OCI-LY7 (cell line): ENCODE measurements around the gene FRMPD2. TPM values are rescaled to one million over a fixed set of nuclear protein-coding genes. Genes with fewer than 3 reads are reported as not detected.

Experiments used
- BruUV-seq: library from RNA; stranded (reverse); fragments of 400-500 nt; replicated peaks from 2 replicates; lab custom pipeline; 2021; lab: Mats Ljungman, UMichigan
- CTCF ChIA-PET: fragments of 300-600 bp; sonication (Branson Sonifier 250); formaldehyde crosslinking; loops from one replicate; lab custom pipeline; 2022; ENCODE audit warnings: antibody characterized with exemption; ENCODE audit not compliant: unreplicated experiment; lab: Charles Lee
- POLR2A ChIA-PET: fragments of 300-600 bp; sonication (Branson Sonifier 250); formaldehyde crosslinking; loops from one replicate; lab custom pipeline; 2022; ENCODE audit warnings: antibody characterized with exemption; lab: Charles Lee
- DNase-seq: peaks from one replicate; pipeline ENCODE4 v3.0.0-alpha.2; 2015; ENCODE audit warnings: low spot score
- H2AFZ ChIP-seq: fragments of 200-600 bp; sonication (generic), shearing (Covaris generic); 2 replicates; pipeline ENCODE4 v1.6.1; 2014; ENCODE audit warnings: mild to moderate bottlenecking, antibody characterized with exemption, low read length, moderate library complexity
- H3K27ac ChIP-seq: fragments of 200-600 bp; sonication (generic); 2 replicates; pipeline ENCODE4 v1.5.1; 2014; ENCODE audit warnings: mixed run types, low read depth, mild to moderate bottlenecking, moderate library complexity, low read length, inconsistent platforms; ENCODE audit not compliant: poor library complexity, severe bottlenecking
- H3K36me3 ChIP-seq: fragments of 200-600 bp; sonication (generic); 2 replicates; pipeline ENCODE4 v1.6.1; 2014; ENCODE audit warnings: mild to moderate bottlenecking, antibody characterized with exemption, low read length, moderate library complexity, mixed read lengths; ENCODE audit not compliant: insufficient read depth
- H3K4me1 ChIP-seq: fragments of 200-600 bp; sonication (generic); 2 replicates; pipeline ENCODE4 v1.5.1; 2014; ENCODE audit warnings: mild to moderate bottlenecking, low read length; ENCODE audit not compliant: insufficient read depth, poor library complexity, severe bottlenecking
- H3K4me2 ChIP-seq: fragments of 200-600 bp; sonication (generic); 2 replicates; pipeline ENCODE4 v1.6.1; 2014; ENCODE audit warnings: mild to moderate bottlenecking, low read length
- H3K4me3 ChIP-seq: fragments of 200-600 bp; sonication (generic); 2 replicates; pipeline ENCODE4 v1.5.1; 2014; ENCODE audit warnings: mild to moderate bottlenecking, low read depth, low read length; ENCODE audit not compliant: poor library complexity, severe bottlenecking
- H3K79me2 ChIP-seq: fragments of 200-600 bp; sonication (generic); 2 replicates; pipeline ENCODE4 v1.6.1; 2016; ENCODE audit warnings: low read depth, mild to moderate bottlenecking, low read length, moderate library complexity, mixed read lengths; ENCODE audit not compliant: insufficient read depth
- H3K9me2 ChIP-seq: fragments of 200-600 bp; sonication (generic); 2 replicates; pipeline ENCODE4 v1.6.1; 2016; ENCODE audit warnings: mild to moderate bottlenecking, low read length, mixed read lengths; ENCODE audit not compliant: insufficient read depth
- H3K9me3 ChIP-seq: fragments of 200-600 bp; sonication (generic); 2 replicates; pipeline ENCODE4 v1.6.1; 2014; ENCODE audit warnings: mild to moderate bottlenecking, mixed run types, low read length, mixed read lengths
- H4K20me1 ChIP-seq: fragments of 200-600 bp; sonication (generic); 2 replicates; pipeline ENCODE4 v1.6.1; 2014; ENCODE audit warnings: mild to moderate bottlenecking, antibody characterized with exemption, low read length, moderate library complexity, mixed read lengths; ENCODE audit not compliant: insufficient read depth
- EZH2phosphoT487 ChIP-seq: fragments of 200-600 bp; sonication (generic); IDR thresholded peaks from 2 replicates; pipeline ENCODE4 v1.6.1; 2018; ENCODE audit warnings: low read depth, borderline replicate concordance, mild to moderate bottlenecking, mixed run types, antibody characterized with exemption, low read length, moderate library complexity, mixed read lengths
- intact Hi-C: fragments of 100-400 bp; cut with micrococcal nuclease; formaldehyde crosslinking; loops from one replicate; pipeline ENCODE4 v1.10.0; 2022; ENCODE audit not compliant: unreplicated experiment
- total RNA-seq, 2 experiments: library from RNA; depleted of rRNA in 1 of 2; stranded (reverse); fragments of >200 nt in 1 of 2; shearing (Covaris generic) in 1 of 2; gene quantifications; 2 replicates each; pipeline ENCODE4 v1.2.3, GENCODE V29; 2014 to 2022
- TF ChIP-seq, protein P1 (sequence below): fragments of 200-600 bp; sonication (generic); conservative IDR thresholded peaks from 2 replicates; pipeline ENCODE4 v1.5.1; 2014; ENCODE audit warnings: mild to moderate bottlenecking, antibody characterized with exemption, low read length, moderate library complexity, mixed read lengths

Gene FRMPD2
- total RNA-seq, 2 experiments from 2014 or later, result not detected

DNA sequence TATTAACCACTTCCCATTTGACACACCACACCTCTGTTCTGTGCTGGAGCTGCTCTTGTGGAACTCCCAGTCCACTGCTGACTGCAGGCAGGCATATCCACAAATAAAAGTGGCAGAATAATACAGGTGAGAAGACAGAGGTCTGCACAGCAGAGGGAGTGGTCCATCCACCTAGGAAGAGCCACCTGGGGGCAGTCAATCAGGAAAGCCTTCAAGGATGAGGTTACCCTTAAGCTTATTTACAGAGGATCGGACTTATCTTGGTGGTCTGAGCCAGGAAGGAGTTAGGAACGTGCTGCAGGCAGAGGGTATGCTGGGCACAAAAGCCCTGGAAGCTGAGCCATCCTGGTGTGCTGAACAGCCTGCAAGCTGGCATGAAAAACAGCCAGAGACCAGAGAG is 78.7 kb downstream of the FRMPD2 start:
- ChIA-PET CTCF (no interaction called here), POLR2A (no interaction called here)
- Histone ChIP-seq H4K20me1 (no peaks in the 10 kb centered on the region), H3K79me2 (no peaks in the 10 kb centered on the region), H3K36me3 (no peaks in the 10 kb centered on the region), H2AFZ (no peak overlapping the region), H3K4me3 (no peak overlapping the region), H3K4me1 (no peaks in the 10 kb centered on the region), H3K27ac (no peak overlapping the region), H3K9me3 (no peaks in the 10 kb centered on the region), H3K4me2 (no peak overlapping the region), H3K9me2 (no peaks in the 10 kb centered on the region)
- TF ChIP-seq, protein P1, sequence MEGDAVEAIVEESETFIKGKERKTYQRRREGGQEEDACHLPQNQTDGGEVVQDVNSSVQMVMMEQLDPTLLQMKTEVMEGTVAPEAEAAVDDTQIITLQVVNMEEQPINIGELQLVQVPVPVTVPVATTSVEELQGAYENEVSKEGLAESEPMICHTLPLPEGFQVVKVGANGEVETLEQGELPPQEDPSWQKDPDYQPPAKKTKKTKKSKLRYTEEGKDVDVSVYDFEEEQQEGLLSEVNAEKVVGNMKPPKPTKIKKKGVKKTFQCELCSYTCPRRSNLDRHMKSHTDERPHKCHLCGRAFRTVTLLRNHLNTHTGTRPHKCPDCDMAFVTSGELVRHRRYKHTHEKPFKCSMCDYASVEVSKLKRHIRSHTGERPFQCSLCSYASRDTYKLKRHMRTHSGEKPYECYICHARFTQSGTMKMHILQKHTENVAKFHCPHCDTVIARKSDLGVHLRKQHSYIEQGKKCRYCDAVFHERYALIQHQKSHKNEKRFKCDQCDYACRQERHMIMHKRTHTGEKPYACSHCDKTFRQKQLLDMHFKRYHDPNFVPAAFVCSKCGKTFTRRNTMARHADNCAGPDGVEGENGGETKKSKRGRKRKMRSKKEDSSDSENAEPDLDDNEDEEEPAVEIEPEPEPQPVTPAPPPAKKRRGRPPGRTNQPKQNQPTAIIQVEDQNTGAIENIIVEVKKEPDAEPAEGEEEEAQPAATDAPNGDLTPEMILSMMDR, result no peak
- no peak for TF ChIP-seq EZH2phosphoT487
- intact Hi-C loops, result no loop called here
- no peak for DNase-seq
- BruUV-seq, result no TSS peak

DNA sequence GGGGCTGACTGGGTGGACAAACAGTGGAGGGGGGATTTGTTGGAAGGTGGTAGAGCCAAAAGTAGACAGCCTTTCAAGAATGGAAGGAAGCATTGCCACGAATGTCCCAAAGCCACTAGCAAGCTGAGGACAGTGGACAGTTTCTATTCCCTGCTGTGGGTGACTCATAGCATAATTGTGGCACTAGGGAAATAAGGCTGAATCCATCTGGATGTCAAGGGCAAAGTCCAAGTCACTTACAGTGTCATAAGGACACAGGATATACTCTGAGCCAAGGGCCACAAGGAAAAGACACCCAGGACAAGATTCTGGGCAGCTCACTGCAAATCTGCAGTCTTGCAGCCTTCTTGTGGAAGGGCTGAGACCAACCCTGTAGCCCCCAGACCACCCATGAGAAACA is 79.7 kb downstream of the FRMPD2 start:
- no peak overlapping the region for H2AFZ ChIP-seq
- intact Hi-C loops, result no loop called here
- H3K4me2 ChIP-seq, result no peak overlapping the region
- H3K4me3 ChIP-seq, result no peak overlapping the region
- CTCF ChIA-PET, result no interaction called here
- H3K9me3 ChIP-seq, result no peaks in the 10 kb centered on the region
- H3K9me2 ChIP-seq, result no peaks in the 10 kb centered on the region
- H4K20me1 ChIP-seq, result no peaks in the 10 kb centered on the region
- H3K4me1 ChIP-seq, result no peaks in the 10 kb centered on the region
- TF ChIP-seq, protein P1, result no peak
- TF ChIP-seq EZH2phosphoT487, result no peak
- no peak for DNase-seq
- POLR2A ChIA-PET, result no interaction called here
- BruUV-seq, result no TSS peak
- no peaks in the 10 kb centered on the region for H3K79me2 ChIP-seq
- no peaks in the 10 kb centered on the region for H3K36me3 ChIP-seq
- no peak overlapping the region for H3K27ac ChIP-seq

DNA sequence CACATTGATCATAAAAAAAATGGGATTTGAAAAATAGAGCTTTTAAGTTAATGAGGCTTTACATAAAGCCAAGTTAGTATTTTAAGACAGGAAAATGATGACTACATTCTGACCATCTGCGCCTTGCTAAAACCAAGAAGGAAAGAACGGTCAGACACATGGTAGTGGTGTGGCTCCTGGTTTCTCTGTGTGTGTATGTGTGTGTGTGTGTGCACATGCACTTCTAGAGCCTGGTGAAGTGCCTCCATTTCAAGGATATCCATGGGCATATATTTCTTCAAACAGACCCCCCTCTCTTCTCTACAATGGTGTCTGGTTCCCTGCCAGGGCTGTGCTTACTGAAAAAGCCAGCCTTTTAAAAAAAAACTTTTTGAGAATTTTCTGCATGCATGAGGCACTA is 80.9 kb downstream of the FRMPD2 start:
- TF ChIP-seq, protein P1, result no peak
- TF ChIP-seq EZH2phosphoT487, result no peak

More for the DNA sequence above, 80.9 kb downstream of the FRMPD2 start:
- CTCF ChIA-PET, result no interaction called here
- no TSS peak for BruUV-seq
- no peaks in the 10 kb centered on the region for H3K4me1 ChIP-seq
- no peaks in the 10 kb centered on the region for H4K20me1 ChIP-seq
- no peak overlapping the region for H2AFZ ChIP-seq
- no peaks in the 10 kb centered on the region for H3K79me2 ChIP-seq
- no peaks in the 10 kb centered on the region for H3K9me2 ChIP-seq
- H3K9me3 ChIP-seq, result no peaks in the 10 kb centered on the region
- intact Hi-C loops, result no loop called here
- H3K36me3 ChIP-seq, result no peaks in the 10 kb centered on the region
- POLR2A ChIA-PET, result no interaction called here
- H3K4me2 ChIP-seq, result no peak overlapping the region
- no peak overlapping the region for H3K27ac ChIP-seq
- no peak overlapping the region for H3K4me3 ChIP-seq
- no peak for DNase-seq
